Body of pancreas (tissue), 4 donors: ENCODE measurements around the gene GALNT7. TPM values are rescaled to one million over a fixed set of nuclear protein-coding genes. Genes with fewer than 3 reads are reported as not detected.
A peak's percentile ranks its signal among the peaks of the same experiment; 100 is the strongest.

Experiments used
- ATAC-seq: fragments of 150-250 bp; one replicate; pipeline ENCODE4 v1.9.1; 2016
- DNase-seq, 4 donors: peaks; one replicate each; pipeline ENCODE4 v3.0.0-alpha.2; 2019
- H3K27ac ChIP-seq, 4 donors: fragments of 200-600 bp; sonication (generic); 1 replicate in 3 of 4; 2 replicates in 1 of 4; pipeline versions ENCODE4 v1.5.1 to v1.6.1; 2016 to 2019; ENCODE audit warnings: mild to moderate bottlenecking in 1 of 4, mixed read lengths in 1 of 4, moderate library complexity in 1 of 4
- H3K27me3 ChIP-seq, 2 donors: fragments of 200-600 bp; sonication (generic); one replicate each; pipeline ENCODE4 v1.6.0; 2016; ENCODE audit warnings: mild to moderate bottlenecking in 1 of 2
- H3K36me3 ChIP-seq, 2 donors: fragments of 200-600 bp; sonication (generic); replicated peaks in 1 of 2; 2 replicates each; pipeline ENCODE4 v1.5.1; 2016; ENCODE audit warnings: low read depth in 2 of 2; ENCODE audit not compliant: insufficient read depth in 1 of 2
- H3K4me1 ChIP-seq: fragments of 200-600 bp; sonication (generic); one replicate; pipeline ENCODE4 v1.6.0; 2016
- H3K4me3 ChIP-seq, 2 donors: fragments of 200-600 bp; sonication (generic); 1 replicate in 1 of 2; 2 replicates in 1 of 2; pipeline ENCODE4 v1.5.1; 2016 to 2019
- H3K9me3 ChIP-seq, 3 donors: fragments of 200-600 bp; sonication (generic); 1 replicate in 2 of 3; 2 replicates in 1 of 3; pipeline ENCODE4 v1.5.1; 2016
- POLR2A ChIP-seq, 3 donors: fragments of 450-650 bp; IDR thresholded peaks; one replicate each; pipeline ENCODE4 v1.6.1; 2016; ENCODE audit warnings: antibody characterized with exemption in 3 of 3, mild to moderate bottlenecking in 2 of 3
- whole genome bisulfite sequencing, 2 donors: methylation state at CpG; one replicate each; pipeline ENCODE4 v1.1.5; 2017; 5-methylcytosine and 5-hydroxymethylcytosine counted together
- intact Hi-C: fragments of 100-400 bp; cut with DNase I; formaldehyde crosslinking; loops from one replicate; pipeline ENCODE4 v1.15.1; 2023
- total RNA-seq, 2 donors: library from RNA; depleted of rRNA; stranded (reverse); fragments of >200 nt; gene quantifications; one replicate each; pipeline ENCODE4 v1.1.0, GENCODE V29; 2016
- TF ChIP-seq, protein P1 (sequence below), 7 experiments: fragments of 450-650 bp in 4 of 7; fragments of 200-600 bp in 3 of 7; sonication (generic) in 3 of 7; IDR thresholded peaks; one replicate each; pipeline ENCODE4 v1.5.1; 2016 to 2019; ENCODE audit warnings: antibody characterized with exemption in 7 of 7

Gene GALNT7
- total RNA-seq, 2 donors from 2014 or later, result 20.4 to 32.4 TPM

DNA sequence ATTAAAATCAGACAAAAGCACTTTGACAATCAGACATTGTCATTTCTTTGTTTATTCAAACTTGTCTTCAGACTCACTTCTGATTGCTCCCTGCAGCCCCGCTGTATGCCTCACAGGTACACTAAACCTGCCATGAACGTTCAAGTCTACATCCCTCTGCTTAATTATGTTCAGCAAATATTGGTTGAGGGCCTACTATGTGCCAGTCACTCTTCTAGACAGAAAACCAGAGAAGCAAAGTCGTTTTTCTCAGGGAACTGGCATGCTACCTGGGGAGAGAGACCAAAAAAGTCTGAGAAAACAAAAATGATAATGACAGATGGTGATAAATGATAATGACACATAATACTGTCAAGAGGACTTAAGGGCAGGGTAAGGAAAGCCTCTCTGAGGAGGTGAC is 146.1 kb downstream of the GALNT7 start:
- TF ChIP-seq POLR2A (IDR thresholded peaks at IDR 0.05), result no peak
- TF ChIP-seq, protein P1, sequence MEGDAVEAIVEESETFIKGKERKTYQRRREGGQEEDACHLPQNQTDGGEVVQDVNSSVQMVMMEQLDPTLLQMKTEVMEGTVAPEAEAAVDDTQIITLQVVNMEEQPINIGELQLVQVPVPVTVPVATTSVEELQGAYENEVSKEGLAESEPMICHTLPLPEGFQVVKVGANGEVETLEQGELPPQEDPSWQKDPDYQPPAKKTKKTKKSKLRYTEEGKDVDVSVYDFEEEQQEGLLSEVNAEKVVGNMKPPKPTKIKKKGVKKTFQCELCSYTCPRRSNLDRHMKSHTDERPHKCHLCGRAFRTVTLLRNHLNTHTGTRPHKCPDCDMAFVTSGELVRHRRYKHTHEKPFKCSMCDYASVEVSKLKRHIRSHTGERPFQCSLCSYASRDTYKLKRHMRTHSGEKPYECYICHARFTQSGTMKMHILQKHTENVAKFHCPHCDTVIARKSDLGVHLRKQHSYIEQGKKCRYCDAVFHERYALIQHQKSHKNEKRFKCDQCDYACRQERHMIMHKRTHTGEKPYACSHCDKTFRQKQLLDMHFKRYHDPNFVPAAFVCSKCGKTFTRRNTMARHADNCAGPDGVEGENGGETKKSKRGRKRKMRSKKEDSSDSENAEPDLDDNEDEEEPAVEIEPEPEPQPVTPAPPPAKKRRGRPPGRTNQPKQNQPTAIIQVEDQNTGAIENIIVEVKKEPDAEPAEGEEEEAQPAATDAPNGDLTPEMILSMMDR (IDR thresholded peaks at IDR 0.05), result no peak
- Histone ChIP-seq H3K27ac (no peak overlapping the region), H3K27me3 (no peaks in the 10 kb centered on the region), H3K4me1 (no peaks in the 10 kb centered on the region), H3K36me3 (no peaks in the 10 kb centered on the region), H3K9me3 (no peaks in the 10 kb centered on the region), H3K4me3 (no peak overlapping the region)
- WGBS, 2 donors, result 62 to 67% methylated on average over 3 of the region's 3 CpGs
- no peak for ATAC-seq
- DNase-seq, result no peak
- intact Hi-C loops, result loop anchor here (5.0 kb wide), 1 partner anchor 103 kb away; no protein-coding TSS in a partner anchor

DNA sequence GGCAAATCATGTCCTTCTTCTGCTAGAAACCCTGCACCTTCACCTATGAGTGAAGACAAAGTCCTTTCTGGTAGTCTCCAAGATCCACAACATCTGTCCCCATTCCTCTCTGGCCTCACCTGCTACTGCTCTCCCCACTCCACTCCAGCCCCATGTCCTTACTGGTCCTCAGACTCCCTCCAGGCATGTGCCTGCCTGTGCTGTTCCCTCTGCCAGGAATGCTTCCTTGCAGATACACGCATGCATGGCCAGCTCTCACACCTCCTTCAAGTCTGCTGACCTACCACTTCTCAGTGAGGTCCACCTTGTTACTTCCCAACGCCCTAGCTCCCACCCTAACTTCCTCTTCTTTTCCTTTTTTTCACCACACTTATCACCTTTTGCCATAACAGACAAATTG is 147.4 kb downstream of the GALNT7 start:
- TF ChIP-seq, protein P1 (IDR thresholded peaks at IDR 0.05), result no peak
- TF ChIP-seq POLR2A (IDR thresholded peaks at IDR 0.05), result no peak
- DNase-seq (no peak), ATAC-seq (no peak)
- Histone ChIP-seq H3K36me3 (peaks cover 0 to 2% of the 10 kb centered on the region in 2 donors), H3K27ac (no peak overlapping the region), H3K27me3 (no peaks in the 10 kb centered on the region), H3K9me3 (no peaks in the 10 kb centered on the region), H3K4me1 (no peaks in the 10 kb centered on the region), H3K4me3 (no peak overlapping the region)
- 82 to 90% methylated on average over 2 of the region's 2 CpGs for WGBS, 2 donors
- intact Hi-C loops, result loop anchor here (5.0 kb wide), 1 partner anchor 101 kb away; no protein-coding TSS in a partner anchor

DNA sequence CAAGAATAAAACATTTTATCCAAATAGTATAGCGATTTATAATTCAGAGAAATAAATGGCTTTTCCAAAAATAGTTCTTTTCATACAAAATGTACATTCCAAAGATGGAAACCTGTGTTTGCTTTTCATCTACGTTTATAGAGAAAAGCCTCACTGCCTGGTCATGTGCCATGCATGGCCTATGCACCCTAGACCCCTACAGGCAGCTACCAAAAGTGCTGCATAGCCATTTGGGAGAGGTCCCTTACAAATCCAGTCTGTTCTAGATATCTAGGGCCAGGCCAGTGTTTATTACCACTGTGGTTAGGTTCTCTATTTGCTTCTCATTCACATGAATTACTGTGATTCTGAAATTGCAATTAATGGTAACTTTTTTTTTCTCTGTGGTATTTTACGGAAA is 148.4 kb downstream of the GALNT7 start:
- ATAC-seq (no peak), DNase-seq (no peak)
- intact Hi-C loops, result loop anchor here (5.0 kb wide), 1 partner anchor 100 kb away; no protein-coding TSS in a partner anchor
- H3K4me3 ChIP-seq, result no peak overlapping the region
- no peaks in the 10 kb centered on the region for H3K9me3 ChIP-seq
- no peaks in the 10 kb centered on the region for H3K27me3 ChIP-seq
- WGBS, 2 donors, result 65 to 79% methylated on average over 3 of the region's 3 CpGs
- no peaks in the 10 kb centered on the region for H3K4me1 ChIP-seq
- no peak for TF ChIP-seq POLR2A (IDR thresholded peaks at IDR 0.05)
- TF ChIP-seq, protein P1 (IDR thresholded peaks at IDR 0.05), result no peak
- H3K27ac ChIP-seq, result no peak overlapping the region
- peaks cover 0 to 4% of the 10 kb centered on the region in 2 donors for H3K36me3 ChIP-seq

DNA sequence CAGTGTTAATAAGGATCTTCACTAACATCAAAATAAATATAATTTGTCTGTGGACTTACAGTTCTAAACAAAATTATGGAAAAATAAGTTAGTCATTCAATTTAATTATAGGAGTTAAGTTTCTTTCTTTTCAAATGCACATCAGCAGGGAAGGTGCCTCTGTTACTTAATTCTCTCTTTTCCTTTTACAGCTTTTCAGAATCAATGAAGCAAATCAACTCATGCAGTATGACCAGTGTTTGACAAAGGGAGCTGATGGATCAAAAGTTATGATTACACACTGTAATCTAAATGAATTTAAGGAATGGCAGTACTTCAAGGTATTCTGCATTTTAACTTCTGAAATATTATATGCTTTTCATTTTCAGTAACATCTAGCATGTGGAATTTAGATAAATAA is 149.6 kb downstream of the GALNT7 start:
- ATAC-seq (no peak), DNase-seq (no peak)
- Histone ChIP-seq H3K9me3 (no peaks in the 10 kb centered on the region), H3K27ac (no peak overlapping the region), H3K4me3 (no peak overlapping the region), H3K4me1 (no peaks in the 10 kb centered on the region), H3K27me3 (no peaks in the 10 kb centered on the region), H3K36me3 (peaks cover 0 to 6% of the 10 kb centered on the region in 2 donors)
- TF ChIP-seq, protein P1 (IDR thresholded peaks at IDR 0.05), result no peak
- no peak for TF ChIP-seq POLR2A (IDR thresholded peaks at IDR 0.05)
- intact Hi-C loops, result loop anchor here (5.0 kb wide), 1 partner anchor 99 kb away; no protein-coding TSS in a partner anchor

DNA sequence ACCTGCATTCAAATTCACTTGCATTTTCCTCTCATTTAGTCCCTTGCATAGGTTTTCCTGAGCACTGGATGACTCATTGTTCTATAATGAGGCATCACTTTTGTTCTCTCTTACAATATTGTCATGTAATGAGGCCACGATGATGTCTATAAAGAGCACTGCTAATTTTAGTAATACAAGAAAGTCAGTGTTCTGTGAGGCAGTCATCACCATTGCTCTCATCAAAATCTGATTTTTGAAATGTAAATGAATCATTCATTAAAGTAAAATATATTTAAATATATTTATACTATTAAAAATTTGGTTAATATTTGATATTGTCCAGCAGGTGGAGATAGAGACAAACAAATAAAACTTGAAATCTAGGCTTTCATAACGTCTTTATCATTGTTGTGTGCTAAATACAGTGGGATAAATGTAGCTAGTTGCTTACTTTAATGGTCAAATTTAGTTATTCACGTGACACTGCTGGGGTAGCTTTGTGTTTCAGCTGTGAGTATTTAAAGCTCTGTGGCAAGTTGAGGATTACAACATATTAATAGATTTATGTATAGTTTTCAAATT is 150.1 kb downstream of the GALNT7 start:
- 24 to 32% methylated on average over 3 of the region's 3 CpGs for WGBS, 2 donors
- DNase-seq (no peak), ATAC-seq (peak; percentile 50)
- intact Hi-C loops, result loop anchor here (5.0 kb wide), 1 partner anchor 99 kb away; no protein-coding TSS in a partner anchor
- no peak for TF ChIP-seq POLR2A (IDR thresholded peaks at IDR 0.05)
- TF ChIP-seq, protein P1 (IDR thresholded peaks at IDR 0.05), result peak in 6 of 7 experiments; percentile 25 to 47 (median 40)
- H3K9me3 ChIP-seq, result no peaks in the 10 kb centered on the region
- no peak overlapping the region for H3K27ac ChIP-seq
- H3K4me1 ChIP-seq, result no peaks in the 10 kb centered on the region
- no peaks in the 10 kb centered on the region for H3K27me3 ChIP-seq
- no peak overlapping the region for H3K4me3 ChIP-seq
- H3K36me3 ChIP-seq, result peaks cover 0 to 6% of the 10 kb centered on the region in 2 donors
